Esophagus squamous epithelium (tissue), 4 donors: ENCODE results near the gene CD96.
A peak's percentile ranks its signal among the peaks of the same experiment; 100 is the strongest.

ENCODE experiments used
- POLR2A ChIP-seq, 4 donors: fragments of 450-650 bp; IDR thresholded peaks; one replicate each; pipeline ENCODE4 v1.6.1; 2017; ENCODE audit warnings: antibody characterized with exemption in 4 of 4, mild to moderate bottlenecking in 4 of 4, moderate library complexity in 3 of 4
- TF ChIP-seq, protein P1 (sequence below), 6 experiments: fragments of 450-650 bp in 4 of 6; fragments of 200-600 bp in 2 of 6; sonication (generic) in 2 of 6; IDR thresholded peaks; one replicate each; pipeline ENCODE4 v1.5.1; 2016 to 2019; ENCODE audit warnings: antibody characterized with exemption in 6 of 6, mild to moderate bottlenecking in 4 of 6, moderate library complexity in 4 of 6

DNA sequence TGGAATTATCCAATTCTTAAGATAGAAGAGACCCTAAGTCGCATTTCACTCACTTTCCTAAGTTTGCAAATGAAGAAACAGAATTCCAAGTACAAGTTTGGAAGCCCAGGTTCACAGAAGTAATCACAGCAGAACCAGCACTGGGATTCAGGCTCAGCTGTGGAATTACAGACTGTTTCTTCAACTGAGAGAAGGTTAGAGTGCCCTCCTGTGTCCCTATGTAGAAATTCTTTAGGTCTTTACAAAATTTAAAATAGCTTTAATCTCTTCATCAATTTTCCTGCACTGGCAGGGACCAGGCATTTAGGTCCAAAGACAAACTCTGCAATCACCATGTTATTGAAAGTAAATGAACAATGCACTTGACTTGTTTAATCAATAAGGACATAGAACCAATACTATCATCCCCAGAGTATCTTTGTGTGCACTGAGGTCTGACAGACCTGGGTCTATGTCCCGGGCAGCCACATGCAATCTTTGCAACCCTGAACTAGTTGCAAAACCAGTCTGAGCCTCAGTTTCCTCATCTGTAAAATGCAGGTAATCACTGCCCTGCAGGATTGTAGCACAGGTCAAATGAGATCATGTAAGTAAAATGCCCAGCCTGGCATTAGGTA is 149.4 kb downstream of the CD96 start:
- TF ChIP-seq, protein P1, sequence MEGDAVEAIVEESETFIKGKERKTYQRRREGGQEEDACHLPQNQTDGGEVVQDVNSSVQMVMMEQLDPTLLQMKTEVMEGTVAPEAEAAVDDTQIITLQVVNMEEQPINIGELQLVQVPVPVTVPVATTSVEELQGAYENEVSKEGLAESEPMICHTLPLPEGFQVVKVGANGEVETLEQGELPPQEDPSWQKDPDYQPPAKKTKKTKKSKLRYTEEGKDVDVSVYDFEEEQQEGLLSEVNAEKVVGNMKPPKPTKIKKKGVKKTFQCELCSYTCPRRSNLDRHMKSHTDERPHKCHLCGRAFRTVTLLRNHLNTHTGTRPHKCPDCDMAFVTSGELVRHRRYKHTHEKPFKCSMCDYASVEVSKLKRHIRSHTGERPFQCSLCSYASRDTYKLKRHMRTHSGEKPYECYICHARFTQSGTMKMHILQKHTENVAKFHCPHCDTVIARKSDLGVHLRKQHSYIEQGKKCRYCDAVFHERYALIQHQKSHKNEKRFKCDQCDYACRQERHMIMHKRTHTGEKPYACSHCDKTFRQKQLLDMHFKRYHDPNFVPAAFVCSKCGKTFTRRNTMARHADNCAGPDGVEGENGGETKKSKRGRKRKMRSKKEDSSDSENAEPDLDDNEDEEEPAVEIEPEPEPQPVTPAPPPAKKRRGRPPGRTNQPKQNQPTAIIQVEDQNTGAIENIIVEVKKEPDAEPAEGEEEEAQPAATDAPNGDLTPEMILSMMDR (IDR thresholded peaks at IDR 0.05) = peak in 4 of 6 experiments; percentile 7 to 60 (median 19)
- TF ChIP-seq POLR2A (IDR thresholded peaks at IDR 0.05) = no peak
